Raji (cell line): ENCODE data around the gene TMEM204.

ENCODE experiments used
- POLR2A ChIP-seq: IDR thresholded peaks from 2 replicates; pipeline ENCODE4 v1.6.1; 2011; ENCODE audit warnings: low read depth, low read length, control low read depth; ENCODE audit not compliant: insufficient read depth

The TMEM204 gene

DNA sequence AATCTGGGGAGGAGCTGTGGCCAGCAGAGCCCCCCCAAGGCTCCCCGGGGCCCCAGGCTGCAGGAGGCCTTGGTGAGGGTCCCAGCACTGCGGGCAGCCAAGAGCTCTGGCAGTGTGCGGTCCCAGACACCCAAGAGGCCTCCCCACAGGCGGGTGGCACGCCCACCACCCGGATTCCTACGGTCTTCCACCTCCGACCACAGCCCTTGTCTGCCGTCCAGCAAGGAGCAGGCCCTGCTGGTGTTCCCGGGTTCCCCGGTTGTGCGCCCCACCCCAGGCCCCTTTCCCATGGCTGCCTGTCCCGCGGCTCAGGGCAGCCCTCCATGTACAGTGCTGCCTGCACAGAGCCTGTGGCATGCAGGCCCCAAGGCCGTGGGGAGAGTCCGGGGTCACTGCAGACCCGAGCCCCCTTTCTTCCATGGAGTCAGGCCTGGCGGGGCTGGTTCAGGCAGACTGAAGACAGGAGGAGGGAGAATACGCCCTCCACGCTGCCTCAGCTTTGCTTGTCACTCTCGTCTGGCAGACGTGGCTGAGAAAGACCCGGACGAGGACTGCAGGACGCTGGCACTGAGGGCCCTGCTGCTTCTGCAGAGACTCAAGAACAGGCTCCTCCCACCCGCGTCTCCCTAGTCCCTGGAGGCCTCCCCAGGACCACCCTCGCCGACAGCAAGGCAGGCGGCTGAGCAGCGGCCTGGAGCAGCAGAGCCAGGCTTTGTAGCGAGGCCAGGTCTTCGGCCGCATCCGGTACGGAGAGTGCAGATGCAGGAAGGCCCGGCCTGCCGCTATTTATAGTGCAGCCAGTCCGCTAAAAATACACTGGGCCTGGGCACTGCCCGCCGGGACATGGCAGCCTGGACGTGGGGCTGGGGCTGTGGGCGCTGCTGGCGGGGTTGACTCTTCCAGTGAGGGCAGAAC is 23.9 kb upstream of the TMEM204 start:
- no peak for TF ChIP-seq POLR2A

GRCh38 chr16:1510272-1510671 is 23.2 kb upstream of the TMEM204 start:
- no peak for TF ChIP-seq POLR2A

DNA sequence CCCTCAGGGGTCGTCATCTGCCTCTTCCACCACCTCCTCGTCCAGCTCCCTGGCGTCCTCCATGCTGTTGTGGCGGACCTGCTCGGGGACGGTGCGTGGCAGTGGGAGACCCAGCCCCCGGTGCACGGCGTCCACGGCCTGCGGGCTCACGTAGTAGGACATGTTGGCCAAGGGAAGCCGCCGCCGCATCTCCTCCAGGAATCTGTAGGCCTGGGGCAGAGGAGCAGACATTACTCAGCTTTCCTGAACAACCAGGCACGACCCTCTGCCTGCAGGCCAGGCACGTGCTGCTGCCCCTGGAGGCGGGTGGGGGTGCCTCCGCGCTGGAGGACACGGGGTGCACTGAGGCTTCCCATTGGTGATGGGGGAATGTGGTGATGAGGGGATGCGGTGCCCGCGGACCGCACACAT is 22.5 kb upstream of the TMEM204 start:
- no peak for TF ChIP-seq POLR2A

GRCh38 chr16:1511662-1512569 is 21.6 kb upstream of the TMEM204 start:
- TF ChIP-seq POLR2A, result no peak

DNA sequence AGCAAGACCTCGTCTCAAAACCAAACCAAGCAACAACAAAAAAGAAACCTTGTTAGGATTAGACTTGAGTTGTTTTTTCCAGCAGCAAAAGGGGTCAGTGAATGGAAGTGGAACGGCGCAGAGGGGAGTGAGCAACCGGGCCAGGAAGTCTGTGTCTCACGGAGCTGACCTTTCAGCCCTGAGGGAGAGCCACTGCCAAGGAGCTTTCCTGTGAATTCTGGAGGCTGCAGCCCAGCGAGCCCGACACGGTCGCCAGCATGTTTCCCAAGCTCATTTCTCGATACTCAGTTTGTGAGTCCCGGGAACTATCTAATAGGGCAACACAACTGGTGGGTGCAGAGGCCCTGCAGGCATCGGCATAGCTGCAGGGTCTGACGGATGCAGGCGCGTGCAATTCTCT is 20.7 kb upstream of the TMEM204 start:
- TF ChIP-seq POLR2A, result no peak

- TF ChIP-seq POLR2A, result no peak
These were observed 19.0 kb upstream of the TMEM204 start for GRCh38 chr16:1514507-1514906.

- no peak for TF ChIP-seq POLR2A
These were observed 14.8 kb upstream of the TMEM204 start for GRCh38 chr16:1518626-1519135.

GRCh38 chr16:1519831-1520230 is 13.6 kb upstream of the TMEM204 start:
- no peak for TF ChIP-seq POLR2A

DNA sequence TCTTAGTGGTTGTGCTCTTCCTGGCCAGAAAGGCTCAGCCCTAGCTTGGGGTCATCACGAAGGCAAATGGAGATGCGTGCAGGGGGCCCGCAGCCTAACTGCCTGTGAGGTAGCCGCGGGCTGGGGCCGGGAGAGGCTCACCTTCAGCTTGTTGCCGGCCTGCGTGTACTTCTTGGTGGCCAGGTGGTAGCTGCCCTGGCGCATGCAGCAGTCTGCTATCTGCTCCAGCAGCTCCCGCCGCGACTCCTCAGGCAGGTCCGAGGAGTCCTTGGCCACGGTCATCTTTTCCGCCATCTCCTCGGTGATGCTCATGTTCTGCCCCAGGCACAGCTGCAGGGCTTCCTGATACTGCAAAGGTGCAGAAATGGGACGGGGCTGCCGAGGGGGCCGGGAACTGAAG is 13.0 kb upstream of the TMEM204 start:
- no peak for TF ChIP-seq POLR2A

GRCh38 chr16:1523581-1524245 is 9.8 kb upstream of the TMEM204 start:
- no peak for TF ChIP-seq POLR2A

GRCh38 chr16:1524366-1524765 is 9.1 kb upstream of the TMEM204 start:
- no peak for TF ChIP-seq POLR2A

DNA sequence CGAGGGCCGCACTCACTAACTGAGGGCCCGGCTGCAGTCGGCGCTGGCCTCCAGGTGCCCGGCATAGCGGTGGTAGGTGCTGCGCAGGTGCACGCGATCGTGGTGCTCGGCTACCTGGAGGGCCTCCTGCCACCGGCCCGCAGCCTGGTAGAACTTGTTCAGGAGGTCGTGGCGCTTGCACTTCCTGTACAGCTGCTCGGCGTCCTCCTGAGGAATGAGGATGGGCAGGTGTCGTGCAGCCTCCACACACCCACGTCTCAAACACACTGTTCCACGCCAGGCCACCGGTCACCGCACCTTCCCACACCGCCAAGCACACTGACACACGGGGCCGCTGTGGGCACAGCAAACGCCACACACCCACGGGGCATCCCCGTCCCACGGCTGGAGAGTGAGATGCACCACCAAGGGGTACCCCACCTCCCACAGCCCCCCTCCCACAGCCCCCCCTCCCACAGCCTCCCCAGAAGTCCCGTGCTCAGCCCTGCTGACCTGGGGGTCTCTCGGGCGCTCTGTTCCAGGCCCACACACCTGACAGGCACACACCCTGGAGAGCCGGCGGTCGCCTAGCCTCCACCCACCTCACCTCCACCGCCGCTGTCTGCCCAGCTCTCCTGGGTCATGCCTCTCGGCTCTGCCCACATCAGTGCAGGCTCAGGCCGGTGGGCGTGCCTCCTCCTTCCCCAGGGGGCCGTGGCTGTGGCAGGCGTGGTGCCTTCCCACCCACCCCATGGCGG is 7.4 kb upstream of the TMEM204 start:
- TF ChIP-seq POLR2A, result no peak

- no peak for TF ChIP-seq POLR2A
These were observed 6.6 kb upstream of the TMEM204 start for GRCh38 chr16:1526608-1527555.
